Sigmoid colon (tissue), 7 donors: Measurements from ENCODE around the gene SH3GLB2. TPM values are rescaled to one million over a fixed set of nuclear protein-coding genes. Genes with fewer than 3 reads are reported as not detected.

Experiments
- DNase-seq: peaks from one replicate; pipeline ENCODE4 v3.0.0-alpha.2; 2019
- H3K27ac ChIP-seq, 4 donors: fragments of 200-600 bp; sonication (generic); one replicate each; pipeline ENCODE4 v1.5.1; 2016 to 2019; ENCODE audit warnings: mild to moderate bottlenecking in 1 of 4
- H3K27me3 ChIP-seq, 3 donors: fragments of 200-600 bp; sonication (generic); one replicate each; pipeline ENCODE4 v1.5.1; 2019; ENCODE audit warnings: mild to moderate bottlenecking in 1 of 3
- H3K36me3 ChIP-seq, 4 donors: fragments of 200-600 bp; sonication (generic); one replicate each; pipeline ENCODE4 v1.5.1; 2016 to 2019
- H3K4me1 ChIP-seq, 4 donors: fragments of 200-600 bp; sonication (generic); one replicate each; pipeline ENCODE4 v1.5.1; 2017 to 2019
- H3K4me3 ChIP-seq, 4 donors: fragments of 200-600 bp; sonication (generic); one replicate each; pipeline ENCODE4 v1.5.1; 2017 to 2019; ENCODE audit warnings: mild to moderate bottlenecking in 2 of 4, moderate library complexity in 1 of 4
- H3K9me3 ChIP-seq, 4 donors: fragments of 200-600 bp in 3 of 4; sonication (generic) in 3 of 4; one replicate each; pipeline versions ENCODE4 v1.5.1 to v1.6.1; 2013 to 2019
- CTCF ChIP-seq, 4 experiments: fragments of 450-650 bp in 3 of 4; fragments of 200-600 bp in 1 of 4; IDR thresholded peaks; one replicate each; pipeline ENCODE4 v1.5.1; 2016 to 2019; ENCODE audit warnings: antibody characterized with exemption in 4 of 4, mild to moderate bottlenecking in 3 of 4, moderate library complexity in 2 of 4
- EP300 ChIP-seq, 4 donors: sonication (generic); formaldehyde crosslinking; IDR thresholded peaks; one replicate each; pipeline ENCODE4 v1.6.1; 2017; ENCODE audit warnings: antibody characterized with exemption in 4 of 4
- POLR2A ChIP-seq, 2 donors: fragments of 450-650 bp; IDR thresholded peaks; one replicate each; pipeline ENCODE4 v1.6.1; 2016; ENCODE audit warnings: antibody characterized with exemption in 2 of 2, mild to moderate bottlenecking in 2 of 2, moderate library complexity in 2 of 2
- POLR2AphosphoS5 ChIP-seq, 4 donors: sonication (generic); formaldehyde crosslinking; IDR thresholded peaks; one replicate each; pipeline ENCODE4 v1.6.1; 2017; ENCODE audit warnings: antibody characterized with exemption in 4 of 4
- WGBS, 2 donors: extraction: QIAGEN DNeasy Blood & Tissue Kit; methylation state at CpG; one replicate each; pipeline ENCODE4 v1.1.7; 2013; 5-methylcytosine and 5-hydroxymethylcytosine counted together
- intact Hi-C: fragments of 100-400 bp; cut with DNase I; formaldehyde crosslinking; loops from one replicate; pipeline ENCODE4 v1.15.1; 2023
- polyA plus RNA-seq, 3 donors: library from polyadenylated mRNA; stranded (reverse); fragments of 200-250 nt; gene quantifications; one replicate each; pipeline ENCODE4 v1.2.3, GENCODE V29; 2013
- total RNA-seq, 4 donors: library from RNA; depleted of rRNA; stranded (reverse); fragments of >200 nt; gene quantifications; one replicate each; pipeline ENCODE4 v1.1.0, GENCODE V29; 2016
- donor health status: healthy with polysubstance abuse.
- donor health status: Bipolar disorder and iron deficiency.
- donor health status: healthy.

The SH3GLB2 gene
- total and polyA plus RNA-seq, 7 donors = 49.7 to 143 (median 68.8) TPM

GRCh38 chr9:129014124-129014523, 14.0 kb downstream of the SH3GLB2 start:
- Histone ChIP-seq H3K4me1 (no peaks in the 10 kb centered on the region), H3K27me3 (no peaks in the 10 kb centered on the region), H3K9me3 (no peaks in the 10 kb centered on the region), H3K4me3 (no peak overlapping the region), H3K27ac (no peak overlapping the region), H3K36me3 (peaks cover 33 to 70% (median 41%) of the 10 kb centered on the region in 4 donors)
- TF ChIP-seq POLR2AphosphoS5 (IDR thresholded peaks at IDR 0.05) = no peak
- TF ChIP-seq EP300 (IDR thresholded peaks at IDR 0.05) = no peak
- no peak for TF ChIP-seq CTCF (IDR thresholded peaks at IDR 0.05)
- TF ChIP-seq POLR2A (IDR thresholded peaks at IDR 0.05) = no peak
- intact Hi-C loops = no loop called here
- DNase-seq = no peak
- WGBS, 2 donors = 97 to 98% methylated on average over 11 of the region's 11 CpGs

- no peak overlapping the region for H3K4me3 ChIP-seq
- H3K9me3 ChIP-seq = no peaks in the 10 kb centered on the region
- H3K27ac ChIP-seq = no peak overlapping the region
- TF ChIP-seq POLR2A (IDR thresholded peaks at IDR 0.05) = no peak
- TF ChIP-seq CTCF (IDR thresholded peaks at IDR 0.05) = no peak
- no peak for TF ChIP-seq EP300 (IDR thresholded peaks at IDR 0.05)
- no peak for TF ChIP-seq POLR2AphosphoS5 (IDR thresholded peaks at IDR 0.05)
- WGBS, 2 donors = 95 to 97% methylated on average over 11 of the region's 11 CpGs
- no peak for DNase-seq
- intact Hi-C loops = no loop called here
- no peaks in the 10 kb centered on the region for H3K27me3 ChIP-seq
- H3K4me1 ChIP-seq = no peaks in the 10 kb centered on the region
- peaks cover 33 to 72% (median 42%) of the 10 kb centered on the region in 4 donors for H3K36me3 ChIP-seq
These were observed 14.5 kb downstream of the SH3GLB2 start for GRCh38 chr9:129013674-129014073.

- intact Hi-C loops = no loop called here
- Histone ChIP-seq H3K27ac (no peak overlapping the region), H3K4me3 (no peak overlapping the region), H3K36me3 (peaks cover 33 to 71% (median 47%) of the 10 kb centered on the region in 4 donors), H3K27me3 (no peaks in the 10 kb centered on the region), H3K4me1 (peaks cover 0 to 1% (median 0%) of the 10 kb centered on the region in 4 donors), H3K9me3 (no peaks in the 10 kb centered on the region)
- no peak for TF ChIP-seq POLR2A (IDR thresholded peaks at IDR 0.05)
- no peak for TF ChIP-seq EP300 (IDR thresholded peaks at IDR 0.05)
- TF ChIP-seq POLR2AphosphoS5 (IDR thresholded peaks at IDR 0.05) = no peak
- TF ChIP-seq CTCF (IDR thresholded peaks at IDR 0.05) = no peak
- no peak for DNase-seq
- 95 to 96% methylated on average over 16 of the region's 16 CpGs for WGBS, 2 donors
These were observed 15.2 kb downstream of the SH3GLB2 start for GRCh38 chr9:129012893-129013448.

- intact Hi-C loops = no loop called here
- Histone ChIP-seq H3K27ac (no peak overlapping the region), H3K9me3 (no peaks in the 10 kb centered on the region), H3K27me3 (no peaks in the 10 kb centered on the region), H3K36me3 (peaks cover 33 to 72% (median 49%) of the 10 kb centered on the region in 4 donors), H3K4me3 (no peak overlapping the region), H3K4me1 (peaks cover 0 to 8% (median 2%) of the 10 kb centered on the region in 4 donors)
- TF ChIP-seq POLR2A (IDR thresholded peaks at IDR 0.05) (no peak), CTCF (IDR thresholded peaks at IDR 0.05) (no peak), POLR2AphosphoS5 (IDR thresholded peaks at IDR 0.05) (no peak), EP300 (IDR thresholded peaks at IDR 0.05) (no peak)
- 89 to 90% methylated on average over 7 of the region's 7 CpGs for WGBS, 2 donors
- DNase-seq = no peak
These were observed 15.8 kb downstream of the SH3GLB2 start for GRCh38 chr9:129012343-129012742.

GRCh38 chr9:129011761-129012181, 16.4 kb downstream of the SH3GLB2 start:
- no peak overlapping the region for H3K4me3 ChIP-seq
- no peak for TF ChIP-seq CTCF (IDR thresholded peaks at IDR 0.05)
- TF ChIP-seq EP300 (IDR thresholded peaks at IDR 0.05) = no peak
- TF ChIP-seq POLR2A (IDR thresholded peaks at IDR 0.05) = no peak
- TF ChIP-seq POLR2AphosphoS5 (IDR thresholded peaks at IDR 0.05) = no peak
- H3K9me3 ChIP-seq = no peaks in the 10 kb centered on the region
- H3K36me3 ChIP-seq = peaks cover 33 to 72% (median 49%) of the 10 kb centered on the region in 4 donors
- H3K27ac ChIP-seq = no peak overlapping the region
- peaks cover 0 to 13% (median 7%) of the 10 kb centered on the region in 4 donors for H3K4me1 ChIP-seq
- H3K27me3 ChIP-seq = no peaks in the 10 kb centered on the region
- 89 to 91% methylated on average over 11 of the region's 11 CpGs for WGBS, 2 donors
- DNase-seq = no peak
- intact Hi-C loops = no loop called here
